Mammary epithelial cell (primary cell): ENCODE results near the gene SEC31A.

ENCODE experiments used
- EZH2 ChIP-seq: IDR thresholded peaks from 2 replicates; pipeline ENCODE4 v1.6.1; 2012; ENCODE audit warnings: low read length, inconsistent platforms, borderline replicate concordance
- TF ChIP-seq, protein P1 (sequence below), 2 donors: IDR thresholded peaks in 1 of 2; conservative IDR thresholded peaks in 1 of 2; 2 replicates each; pipeline ENCODE4 v1.5.1; 2011 to 2012; ENCODE audit warnings: inconsistent platforms in 2 of 2, low read length in 2 of 2, mild to moderate bottlenecking in 2 of 2, control low read depth in 1 of 2, low read depth in 1 of 2; ENCODE audit not compliant: insufficient read depth in 1 of 2; ENCODE audit errors: extremely low read depth in 1 of 2

DNA sequence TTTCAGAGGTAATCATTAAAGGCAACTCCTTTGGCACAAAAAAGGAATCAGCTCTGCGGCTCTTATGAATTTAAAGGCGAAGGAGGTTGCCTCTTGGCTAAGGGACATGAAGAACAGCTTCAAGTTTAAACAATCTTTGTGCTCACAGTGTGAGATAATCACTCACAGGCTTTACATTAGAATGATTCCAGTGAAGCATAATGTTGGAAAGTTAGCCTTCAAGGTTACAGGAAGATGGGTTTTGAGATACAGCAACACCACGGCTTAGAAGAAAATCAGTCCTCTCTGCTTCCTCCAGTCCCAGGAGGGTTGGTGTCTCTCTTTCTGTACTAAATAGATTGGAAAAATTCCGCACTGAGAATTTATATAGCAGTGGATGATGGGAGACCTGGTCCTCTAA lies 80.8 kb downstream of the SEC31A start:
- no peak for TF ChIP-seq EZH2
- TF ChIP-seq, protein P1, sequence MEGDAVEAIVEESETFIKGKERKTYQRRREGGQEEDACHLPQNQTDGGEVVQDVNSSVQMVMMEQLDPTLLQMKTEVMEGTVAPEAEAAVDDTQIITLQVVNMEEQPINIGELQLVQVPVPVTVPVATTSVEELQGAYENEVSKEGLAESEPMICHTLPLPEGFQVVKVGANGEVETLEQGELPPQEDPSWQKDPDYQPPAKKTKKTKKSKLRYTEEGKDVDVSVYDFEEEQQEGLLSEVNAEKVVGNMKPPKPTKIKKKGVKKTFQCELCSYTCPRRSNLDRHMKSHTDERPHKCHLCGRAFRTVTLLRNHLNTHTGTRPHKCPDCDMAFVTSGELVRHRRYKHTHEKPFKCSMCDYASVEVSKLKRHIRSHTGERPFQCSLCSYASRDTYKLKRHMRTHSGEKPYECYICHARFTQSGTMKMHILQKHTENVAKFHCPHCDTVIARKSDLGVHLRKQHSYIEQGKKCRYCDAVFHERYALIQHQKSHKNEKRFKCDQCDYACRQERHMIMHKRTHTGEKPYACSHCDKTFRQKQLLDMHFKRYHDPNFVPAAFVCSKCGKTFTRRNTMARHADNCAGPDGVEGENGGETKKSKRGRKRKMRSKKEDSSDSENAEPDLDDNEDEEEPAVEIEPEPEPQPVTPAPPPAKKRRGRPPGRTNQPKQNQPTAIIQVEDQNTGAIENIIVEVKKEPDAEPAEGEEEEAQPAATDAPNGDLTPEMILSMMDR (conservative IDR thresholded peaks at IDR 0.05 in 1 of 2, IDR thresholded peaks at IDR 0.05 in 1 of 2; ENCODE audit: extremely low read depth in 1 of 2, insufficient read depth in 1 of 2, low read depth in 1 of 2, low read length in 2 of 2), result no peak
